Measurements from ENCODE around the gene SLC25A29. TPM values are rescaled to one million over a fixed set of nuclear protein-coding genes. Genes with fewer than 3 reads are reported as not detected.
"Not testable (repeated sequence)": the region's sequence is repeated elsewhere in the genome, so short reads cannot be mapped to it uniquely, and the experiment has no call there.

Gene SLC25A29
- total RNA-seq, 1 experiment from 2014 or later: 179 TPM

DNA sequence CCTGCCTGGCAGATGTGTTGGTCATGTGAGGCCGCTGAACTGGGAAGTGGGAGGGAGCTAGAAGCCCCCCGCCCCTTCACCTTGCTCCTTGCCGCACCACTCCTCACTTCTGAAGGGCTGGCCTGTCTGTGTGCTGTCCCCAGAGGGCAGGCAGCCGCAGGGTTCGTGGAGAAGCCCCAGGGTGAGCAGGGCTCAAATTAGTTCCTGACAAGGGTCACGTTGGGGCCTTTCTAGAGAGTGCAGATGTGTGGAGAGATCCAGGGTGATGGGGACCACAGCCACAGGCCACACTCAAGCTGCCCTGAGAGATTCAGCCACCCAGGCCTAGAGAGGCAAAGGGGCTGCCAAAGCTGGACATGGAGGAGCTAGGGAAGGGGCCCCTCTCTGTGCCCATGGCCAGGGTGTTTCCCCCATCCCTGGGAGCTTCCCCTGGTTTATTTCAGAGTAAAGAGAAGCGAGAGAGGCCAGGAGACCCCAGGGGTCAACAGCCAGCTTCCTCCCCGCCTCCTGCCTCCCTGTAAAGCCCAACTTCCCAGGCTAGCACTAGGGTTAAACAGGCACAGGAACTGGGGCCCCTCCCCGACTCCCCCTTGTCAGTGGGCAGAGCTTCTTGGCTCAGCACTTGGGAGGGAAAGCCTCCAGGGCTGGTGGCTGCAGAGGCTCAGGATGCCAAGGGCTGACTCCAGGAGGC, 16.2 kb downstream of the SLC25A29 start:
- peaks cover 19% of the 10 kb centered on the region for H3K4me1 Mint-ChIP-seq
- no peaks in the 10 kb centered on the region for H3K27me3 Mint-ChIP-seq (ENCODE audit: low read depth)
- CTCF ChIA-PET: interaction anchor here (0.6 to 1.7 kb wide), 12 partner anchors 8 to 97 kb away, joined by 3 to 8 read pairs (median 3); no protein-coding TSS in a partner anchor
- H3K27ac Mint-ChIP-seq: peak overlapping the region; percentile 49; the same call in 1 of the 2 replicates
- ATAC-seq (no peak), DNase-seq (ENCODE audit: low spot score) (peak; percentile 22)
- no peak overlapping the region for H3K4me3 Mint-ChIP-seq
- peaks cover 3% of the 10 kb centered on the region; the same call in 1 of the 2 replicates for H3K36me3 Mint-ChIP-seq
- POLR2A ChIA-PET: no interaction called here
- no peaks in the 10 kb centered on the region for H3K9me3 Mint-ChIP-seq
- TF ChIP-seq, protein P1, sequence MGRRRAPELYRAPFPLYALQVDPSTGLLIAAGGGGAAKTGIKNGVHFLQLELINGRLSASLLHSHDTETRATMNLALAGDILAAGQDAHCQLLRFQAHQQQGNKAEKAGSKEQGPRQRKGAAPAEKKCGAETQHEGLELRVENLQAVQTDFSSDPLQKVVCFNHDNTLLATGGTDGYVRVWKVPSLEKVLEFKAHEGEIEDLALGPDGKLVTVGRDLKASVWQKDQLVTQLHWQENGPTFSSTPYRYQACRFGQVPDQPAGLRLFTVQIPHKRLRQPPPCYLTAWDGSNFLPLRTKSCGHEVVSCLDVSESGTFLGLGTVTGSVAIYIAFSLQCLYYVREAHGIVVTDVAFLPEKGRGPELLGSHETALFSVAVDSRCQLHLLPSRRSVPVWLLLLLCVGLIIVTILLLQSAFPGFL (CRISPR knock-in tag; IDR thresholded peaks at IDR 0.05; ENCODE audit: borderline replicate concordance): no peak
- TF ChIP-seq, protein P2, sequence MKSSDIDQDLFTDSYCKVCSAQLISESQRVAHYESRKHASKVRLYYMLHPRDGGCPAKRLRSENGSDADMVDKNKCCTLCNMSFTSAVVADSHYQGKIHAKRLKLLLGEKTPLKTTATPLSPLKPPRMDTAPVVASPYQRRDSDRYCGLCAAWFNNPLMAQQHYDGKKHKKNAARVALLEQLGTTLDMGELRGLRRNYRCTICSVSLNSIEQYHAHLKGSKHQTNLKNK (CRISPR knock-in tag; IDR thresholded peaks at IDR 0.05): no peak
- no peak for TF ChIP-seq CREB1 (CRISPR knock-in tag; IDR thresholded peaks at IDR 0.05)
- TF ChIP-seq, protein P3, sequence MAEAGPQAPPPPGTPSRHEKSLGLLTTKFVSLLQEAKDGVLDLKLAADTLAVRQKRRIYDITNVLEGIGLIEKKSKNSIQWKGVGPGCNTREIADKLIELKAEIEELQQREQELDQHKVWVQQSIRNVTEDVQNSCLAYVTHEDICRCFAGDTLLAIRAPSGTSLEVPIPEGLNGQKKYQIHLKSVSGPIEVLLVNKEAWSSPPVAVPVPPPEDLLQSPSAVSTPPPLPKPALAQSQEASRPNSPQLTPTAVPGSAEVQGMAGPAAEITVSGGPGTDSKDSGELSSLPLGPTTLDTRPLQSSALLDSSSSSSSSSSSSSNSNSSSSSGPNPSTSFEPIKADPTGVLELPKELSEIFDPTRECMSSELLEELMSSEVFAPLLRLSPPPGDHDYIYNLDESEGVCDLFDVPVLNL (CRISPR knock-in tag; IDR thresholded peaks at IDR 0.05; ENCODE audit: borderline replicate concordance, low read depth): no peak

DNA sequence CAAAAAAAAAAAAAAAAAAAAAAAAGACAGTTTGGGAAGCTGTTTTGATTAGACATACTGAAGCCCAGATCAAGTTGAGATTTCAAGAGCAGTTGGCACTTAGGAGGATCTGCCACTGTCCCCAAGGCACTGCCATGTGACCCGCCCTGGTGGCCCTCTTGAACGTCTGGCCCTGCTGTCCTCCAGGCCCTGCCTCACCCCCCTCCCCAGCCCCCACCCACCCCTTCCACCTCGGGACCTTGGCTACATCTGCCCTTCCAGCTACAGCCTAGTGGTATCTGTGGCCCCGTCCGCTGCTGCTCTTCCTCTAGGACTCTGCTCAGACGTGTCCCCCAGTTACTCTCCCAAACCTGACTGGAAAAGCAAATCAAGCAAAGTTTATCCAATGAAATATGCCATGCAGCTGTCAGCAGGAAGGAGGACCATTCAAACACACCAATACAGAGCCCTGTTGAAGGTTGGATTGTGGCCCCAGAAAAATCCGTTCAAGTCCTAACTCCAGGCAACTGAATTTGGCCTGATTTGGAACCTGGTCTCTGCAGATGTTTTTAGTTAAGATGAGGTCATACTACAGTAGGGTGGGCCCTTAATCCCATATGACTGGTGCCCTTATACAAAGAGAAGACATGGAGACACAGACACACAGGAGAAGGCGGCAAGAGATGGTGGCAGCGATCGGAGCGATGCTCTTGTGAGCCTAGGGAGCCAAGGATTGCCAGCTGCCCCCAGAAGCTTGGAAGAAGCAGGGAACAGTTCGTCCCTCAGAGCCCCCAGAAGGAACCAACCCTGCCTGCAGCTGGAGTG, 17.7 kb downstream of the SLC25A29 start:
- Mint-ChIP-seq H3K4me1 (peaks cover 28% of the 10 kb centered on the region), H3K36me3 (peaks cover 3% of the 10 kb centered on the region; the same call in 1 of the 2 replicates), H3K9me3 (no peaks in the 10 kb centered on the region), H3K27ac (peak overlapping the region; percentile 46), H3K27me3 (ENCODE audit: low read depth) (no peaks in the 10 kb centered on the region), H3K4me3 (no peak overlapping the region)
- TF ChIP-seq, protein P4, sequence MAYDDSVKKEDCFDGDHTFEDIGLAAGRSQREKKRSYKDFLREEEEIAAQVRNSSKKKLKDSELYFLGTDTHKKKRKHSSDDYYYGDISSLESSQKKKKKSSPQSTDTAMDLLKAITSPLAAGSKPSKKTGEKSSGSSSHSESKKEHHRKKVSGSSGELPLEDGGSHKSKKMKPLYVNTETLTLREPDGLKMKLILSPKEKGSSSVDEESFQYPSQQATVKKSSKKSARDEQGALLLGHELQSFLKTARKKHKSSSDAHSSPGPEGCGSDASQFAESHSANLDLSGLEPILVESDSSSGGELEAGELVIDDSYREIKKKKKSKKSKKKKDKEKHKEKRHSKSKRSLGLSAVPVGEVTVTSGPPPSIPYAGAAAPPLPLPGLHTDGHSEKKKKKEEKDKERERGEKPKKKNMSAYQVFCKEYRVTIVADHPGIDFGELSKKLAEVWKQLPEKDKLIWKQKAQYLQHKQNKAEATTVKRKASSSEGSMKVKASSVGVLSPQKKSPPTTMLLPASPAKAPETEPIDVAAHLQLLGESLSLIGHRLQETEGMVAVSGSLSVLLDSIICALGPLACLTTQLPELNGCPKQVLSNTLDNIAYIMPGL (CRISPR knock-in tag; IDR thresholded peaks at IDR 0.05): no peak
- TF ChIP-seq, protein P5, sequence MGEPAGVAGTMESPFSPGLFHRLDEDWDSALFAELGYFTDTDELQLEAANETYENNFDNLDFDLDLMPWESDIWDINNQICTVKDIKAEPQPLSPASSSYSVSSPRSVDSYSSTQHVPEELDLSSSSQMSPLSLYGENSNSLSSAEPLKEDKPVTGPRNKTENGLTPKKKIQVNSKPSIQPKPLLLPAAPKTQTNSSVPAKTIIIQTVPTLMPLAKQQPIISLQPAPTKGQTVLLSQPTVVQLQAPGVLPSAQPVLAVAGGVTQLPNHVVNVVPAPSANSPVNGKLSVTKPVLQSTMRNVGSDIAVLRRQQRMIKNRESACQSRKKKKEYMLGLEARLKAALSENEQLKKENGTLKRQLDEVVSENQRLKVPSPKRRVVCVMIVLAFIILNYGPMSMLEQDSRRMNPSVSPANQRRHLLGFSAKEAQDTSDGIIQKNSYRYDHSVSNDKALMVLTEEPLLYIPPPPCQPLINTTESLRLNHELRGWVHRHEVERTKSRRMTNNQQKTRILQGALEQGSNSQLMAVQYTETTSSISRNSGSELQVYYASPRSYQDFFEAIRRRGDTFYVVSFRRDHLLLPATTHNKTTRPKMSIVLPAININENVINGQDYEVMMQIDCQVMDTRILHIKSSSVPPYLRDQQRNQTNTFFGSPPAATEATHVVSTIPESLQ (CRISPR knock-in tag; IDR thresholded peaks at IDR 0.05): no peak
- TF ChIP-seq ZNF416 (CRISPR knock-in tag; IDR thresholded peaks at IDR 0.05) (no peak), TEAD4 (CRISPR knock-in tag; IDR thresholded peaks at IDR 0.05) (no peak), ESRRA (CRISPR knock-in tag; IDR thresholded peaks at IDR 0.05; ENCODE audit: borderline replicate concordance) (no peak), FOXK1 (CRISPR knock-in tag; IDR thresholded peaks at IDR 0.05) (no peak), ZNF671 (CRISPR knock-in tag; IDR thresholded peaks at IDR 0.05) (no peak), ZNF121 (CRISPR knock-in tag; IDR thresholded peaks at IDR 0.05) (no peak), NR2C2 (CRISPR knock-in tag; IDR thresholded peaks at IDR 0.05) (no peak)
- TF ChIP-seq, protein P6, sequence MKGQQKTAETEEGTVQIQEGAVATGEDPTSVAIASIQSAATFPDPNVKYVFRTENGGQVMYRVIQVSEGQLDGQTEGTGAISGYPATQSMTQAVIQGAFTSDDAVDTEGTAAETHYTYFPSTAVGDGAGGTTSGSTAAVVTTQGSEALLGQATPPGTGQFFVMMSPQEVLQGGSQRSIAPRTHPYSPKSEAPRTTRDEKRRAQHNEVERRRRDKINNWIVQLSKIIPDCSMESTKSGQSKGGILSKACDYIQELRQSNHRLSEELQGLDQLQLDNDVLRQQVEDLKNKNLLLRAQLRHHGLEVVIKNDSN (CRISPR knock-in tag; IDR thresholded peaks at IDR 0.05): no peak
- CTCF ChIA-PET: interaction anchor here (1.2 to 1.7 kb wide), 3 partner anchors 17 to 95 kb away, joined by 3 to 8 read pairs (median 4); no protein-coding TSS in a partner anchor
- POLR2A ChIA-PET: no interaction called here
- DNase-seq (ENCODE audit: low spot score) (peak; percentile 5), ATAC-seq (no peak)

DNA sequence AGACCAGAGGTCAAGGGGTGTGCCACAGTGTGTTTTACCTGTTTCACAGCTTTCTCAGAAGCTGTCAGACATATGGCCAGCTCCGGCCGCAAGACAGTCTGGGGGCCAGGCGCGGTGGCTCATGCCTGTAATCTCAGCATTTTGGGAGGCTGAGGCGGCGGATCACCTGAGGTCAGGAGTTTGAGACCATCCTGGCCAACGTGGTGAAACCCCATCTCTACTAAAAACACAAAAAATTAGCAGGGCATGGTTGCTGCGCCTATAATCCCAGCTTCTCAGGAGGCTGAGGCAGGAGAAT, 18.3 kb downstream of the SLC25A29 start:
- H3K27me3 Mint-ChIP-seq (ENCODE audit: low read depth); H3K36me3 Mint-ChIP-seq; DNase-seq (ENCODE audit: low spot score); H3K9me3 Mint-ChIP-seq; H3K4me3 Mint-ChIP-seq; ATAC-seq; POLR2A ChIA-PET: not testable (repeated sequence)
- CTCF ChIA-PET: interaction anchor here (1.2 to 1.4 kb wide), 2 partner anchors 89 to 95 kb away, joined by 3 to 4 read pairs; no protein-coding TSS in a partner anchor
- Mint-ChIP-seq H3K27ac (peak overlapping the region; percentile 87; the same call in 1 of the 2 replicates), H3K4me1 (peaks cover 31% of the 10 kb centered on the region)
